Vagina (tissue), 2 donors: Measurements from ENCODE around the gene DNAJB4. TPM values are rescaled to one million over a fixed set of nuclear protein-coding genes. Genes with fewer than 3 reads are reported as not detected.

ENCODE experiments used
- DNase-seq, 2 donors: peaks; one replicate each; pipeline ENCODE4 v3.0.0-alpha.2; 2017; ENCODE audit errors: extremely low spot score in 2 of 2
- H3K27ac ChIP-seq: fragments of 200-600 bp; sonication (generic); one replicate; pipeline ENCODE4 v1.5.1; 2019
- H3K27me3 ChIP-seq: fragments of 200-600 bp; sonication (generic); one replicate; pipeline ENCODE4 v1.5.1; 2019
- H3K36me3 ChIP-seq, 2 donors: fragments of 200-600 bp; sonication (generic); one replicate each; pipeline ENCODE4 v1.5.1; 2017 to 2019
- H3K4me1 ChIP-seq: fragments of 200-600 bp; sonication (generic); one replicate; pipeline ENCODE4 v1.5.1; 2019
- H3K4me3 ChIP-seq, 2 donors: fragments of 200-600 bp; sonication (generic); 1 replicate in 1 of 2; 2 replicates in 1 of 2; pipeline ENCODE4 v1.5.1; 2016 to 2019
- H3K9me3 ChIP-seq: fragments of 200-600 bp; sonication (generic); one replicate; pipeline ENCODE4 v1.5.1; 2019
- POLR2A ChIP-seq, 2 donors: fragments of 450-650 bp; IDR thresholded peaks; one replicate each; pipeline ENCODE4 v1.6.1; 2017; ENCODE audit warnings: antibody characterized with exemption in 2 of 2, mild to moderate bottlenecking in 2 of 2, moderate library complexity in 2 of 2
- POLR2AphosphoS5 ChIP-seq, 2 donors: sonication (generic); formaldehyde crosslinking; IDR thresholded peaks; one replicate each; pipeline ENCODE4 v1.9.0; 2017; ENCODE audit warnings: antibody characterized with exemption in 2 of 2, mild to moderate bottlenecking in 2 of 2, low read depth in 1 of 2; ENCODE audit not compliant: insufficient read depth in 1 of 2
- intact Hi-C: fragments of 100-400 bp; cut with DNase I; formaldehyde crosslinking; loops from one replicate; pipeline ENCODE4 v1.15.1; 2023
- total RNA-seq: library from RNA; depleted of rRNA; stranded (reverse); fragments of >200 nt; gene quantifications from one replicate; pipeline ENCODE4 v1.2.3, GENCODE V29; 2016
- TF ChIP-seq, protein P1 (sequence below), 3 experiments: fragments of 450-650 bp in 2 of 3; fragments of 200-600 bp in 1 of 3; sonication (generic) in 1 of 3; IDR thresholded peaks; one replicate each; pipeline ENCODE4 v1.5.1; 2017 to 2019; ENCODE audit warnings: antibody characterized with exemption in 3 of 3, mild to moderate bottlenecking in 2 of 3, moderate library complexity in 2 of 3

Gene DNAJB4
- total RNA-seq, 1 donor from 2014 or later, result 20.9 TPM

DNA sequence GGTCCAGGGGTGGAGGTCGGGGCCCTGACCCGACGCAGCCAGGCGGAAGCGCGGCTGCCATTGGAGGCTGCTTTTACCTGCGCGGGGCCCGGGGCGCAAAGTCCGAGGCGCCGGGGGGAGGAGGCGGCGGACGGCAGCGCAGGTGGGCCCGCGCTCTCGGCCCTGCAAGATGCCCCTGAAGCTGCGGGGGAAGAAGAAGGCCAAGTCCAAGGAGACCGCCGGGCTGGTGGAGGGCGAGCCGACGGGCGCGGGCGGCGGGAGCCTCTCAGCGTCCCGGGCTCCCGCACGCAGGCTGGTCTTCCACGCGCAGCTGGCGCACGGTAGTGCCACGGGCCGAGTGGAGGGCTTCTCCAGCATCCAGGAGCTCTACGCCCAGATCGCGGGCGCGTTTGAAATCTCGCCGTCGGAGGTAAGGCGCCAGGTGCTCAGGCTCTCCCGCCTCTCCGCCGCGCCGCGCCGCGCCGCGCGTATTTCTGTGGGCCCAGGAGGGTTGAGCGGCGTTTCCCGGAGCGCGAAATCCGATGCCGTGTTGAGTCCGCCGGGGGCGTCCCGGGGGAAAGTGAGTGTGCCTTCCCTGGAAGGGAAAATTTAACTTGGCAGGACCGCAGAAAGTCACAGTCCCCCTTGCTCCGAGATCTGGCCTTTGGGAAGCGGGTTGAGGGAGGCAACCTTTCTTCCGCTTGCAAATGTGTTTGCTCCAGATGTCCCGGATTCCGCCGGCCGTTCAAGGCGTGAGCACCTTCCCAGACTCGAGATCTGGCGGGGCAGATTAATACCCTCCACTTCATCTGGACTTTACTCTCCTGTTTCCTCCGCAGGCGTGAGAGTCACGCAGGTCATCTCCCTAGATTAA, 41.4 kb downstream of the DNAJB4 start, which contains the start of gene GIPC2:
GIPC2 (plus strand) TSS at position 41 of the 853 bp plus-strand sequence; CDS start at position 170, 129 bp downstream.
- Histone ChIP-seq H3K27me3 (no peaks in the 10 kb centered on the region), H3K36me3 (no peaks in the 10 kb centered on the region), H3K4me1 (peaks cover 12% of the 10 kb centered on the region), H3K9me3 (no peaks in the 10 kb centered on the region), H3K27ac (peak within 1 kb of the TSS; percentile 75), H3K4me3 (peak within 1 kb of the TSS; percentile 51 to 57)
- TF ChIP-seq POLR2A (IDR thresholded peaks at IDR 0.05) (no peak), POLR2AphosphoS5 (IDR thresholded peaks at IDR 0.05; ENCODE audit: insufficient read depth in 1 of 2, low read depth in 1 of 2) (no peak)
- TF ChIP-seq, protein P1, sequence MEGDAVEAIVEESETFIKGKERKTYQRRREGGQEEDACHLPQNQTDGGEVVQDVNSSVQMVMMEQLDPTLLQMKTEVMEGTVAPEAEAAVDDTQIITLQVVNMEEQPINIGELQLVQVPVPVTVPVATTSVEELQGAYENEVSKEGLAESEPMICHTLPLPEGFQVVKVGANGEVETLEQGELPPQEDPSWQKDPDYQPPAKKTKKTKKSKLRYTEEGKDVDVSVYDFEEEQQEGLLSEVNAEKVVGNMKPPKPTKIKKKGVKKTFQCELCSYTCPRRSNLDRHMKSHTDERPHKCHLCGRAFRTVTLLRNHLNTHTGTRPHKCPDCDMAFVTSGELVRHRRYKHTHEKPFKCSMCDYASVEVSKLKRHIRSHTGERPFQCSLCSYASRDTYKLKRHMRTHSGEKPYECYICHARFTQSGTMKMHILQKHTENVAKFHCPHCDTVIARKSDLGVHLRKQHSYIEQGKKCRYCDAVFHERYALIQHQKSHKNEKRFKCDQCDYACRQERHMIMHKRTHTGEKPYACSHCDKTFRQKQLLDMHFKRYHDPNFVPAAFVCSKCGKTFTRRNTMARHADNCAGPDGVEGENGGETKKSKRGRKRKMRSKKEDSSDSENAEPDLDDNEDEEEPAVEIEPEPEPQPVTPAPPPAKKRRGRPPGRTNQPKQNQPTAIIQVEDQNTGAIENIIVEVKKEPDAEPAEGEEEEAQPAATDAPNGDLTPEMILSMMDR (IDR thresholded peaks at IDR 0.05), result no peak
- no peak for DNase-seq
- intact Hi-C loops, result no loop called here

DNA sequence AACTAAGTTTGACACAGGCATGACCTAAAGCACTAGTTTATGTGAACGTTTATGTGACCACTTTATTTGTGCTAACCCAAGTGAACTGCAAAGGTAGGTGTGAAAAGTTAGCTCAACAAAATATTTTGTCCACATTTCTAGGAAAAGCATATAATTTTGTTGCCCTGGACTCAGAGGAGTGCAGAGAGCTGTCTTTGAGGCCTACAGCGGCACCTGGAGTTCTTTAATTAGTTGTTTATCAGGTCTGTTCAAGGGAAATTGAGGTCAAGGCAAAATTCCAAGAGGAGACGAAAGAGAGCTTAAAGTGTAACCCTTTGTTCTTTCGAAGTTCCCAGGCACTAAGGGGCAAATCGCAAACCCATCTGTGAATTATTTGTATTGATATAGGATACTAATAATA, 42.4 kb downstream of the DNAJB4 start:
- Histone ChIP-seq H3K4me1 (peaks cover 12% of the 10 kb centered on the region), H3K36me3 (no peaks in the 10 kb centered on the region), H3K9me3 (no peaks in the 10 kb centered on the region), H3K27ac (peak overlapping the region; percentile 75), H3K4me3 (peak overlapping the region in 1 of 2 donors; percentile 57), H3K27me3 (no peaks in the 10 kb centered on the region)
- intact Hi-C loops, result no loop called here
- no peak for TF ChIP-seq POLR2AphosphoS5 (IDR thresholded peaks at IDR 0.05; ENCODE audit: insufficient read depth in 1 of 2, low read depth in 1 of 2)
- TF ChIP-seq, protein P1 (IDR thresholded peaks at IDR 0.05), result no peak
- no peak for TF ChIP-seq POLR2A (IDR thresholded peaks at IDR 0.05)
- DNase-seq, result no peak

DNA sequence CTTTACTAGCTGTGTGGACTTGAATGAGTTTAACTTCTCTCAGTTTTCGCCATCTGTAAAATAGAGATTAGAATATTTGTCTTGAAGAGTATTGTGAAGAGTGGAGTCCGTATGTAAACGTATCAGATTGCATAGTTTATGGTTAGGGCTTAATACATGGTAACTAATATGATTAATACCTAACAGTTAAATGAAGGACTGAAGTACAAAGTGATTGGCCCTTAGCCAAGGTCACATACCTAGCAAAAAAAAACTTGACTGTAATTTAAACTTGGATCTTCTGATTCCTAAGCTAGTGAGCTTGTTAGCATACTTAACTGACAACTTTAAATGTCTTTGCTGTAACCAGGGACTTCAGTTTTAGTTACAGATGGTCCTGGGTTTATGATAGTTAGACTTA, 42.9 kb downstream of the DNAJB4 start:
- intact Hi-C loops, result no loop called here
- H3K27ac ChIP-seq, result no peak overlapping the region

DNA sequence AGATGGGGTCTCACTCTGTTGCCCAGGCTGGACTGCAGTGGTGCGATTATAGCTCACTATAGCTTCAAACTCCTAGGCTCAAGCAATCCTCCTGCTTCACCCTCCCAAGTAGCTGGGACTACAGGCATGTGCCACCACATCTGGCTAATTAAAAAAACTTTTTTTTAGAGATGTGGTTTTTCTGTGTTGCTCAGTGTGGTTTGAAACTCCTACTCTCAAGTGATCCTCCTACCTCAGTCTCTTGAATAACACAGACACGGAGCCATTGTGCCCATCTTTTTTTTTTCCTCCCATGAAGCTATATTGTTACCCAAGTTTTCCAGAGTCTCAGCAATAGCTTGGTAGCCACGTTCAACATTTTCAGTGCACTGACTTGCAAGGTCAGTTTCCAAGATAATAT, 43.7 kb downstream of the DNAJB4 start:
- H3K4me1 ChIP-seq, result peaks cover 12% of the 10 kb centered on the region
- no peak for TF ChIP-seq POLR2AphosphoS5 (IDR thresholded peaks at IDR 0.05; ENCODE audit: insufficient read depth in 1 of 2, low read depth in 1 of 2)
- TF ChIP-seq POLR2A (IDR thresholded peaks at IDR 0.05), result no peak
- TF ChIP-seq, protein P1 (IDR thresholded peaks at IDR 0.05), result no peak
- no peaks in the 10 kb centered on the region for H3K36me3 ChIP-seq
- H3K9me3 ChIP-seq, result no peaks in the 10 kb centered on the region
- no peak overlapping the region for H3K27ac ChIP-seq
- H3K4me3 ChIP-seq, result no peak overlapping the region
- no peak for DNase-seq
- H3K27me3 ChIP-seq, result no peaks in the 10 kb centered on the region
- intact Hi-C loops, result no loop called here

More for the DNA sequence above, 42.9 kb downstream of the DNAJB4 start:
- Histone ChIP-seq H3K4me1 (peaks cover 12% of the 10 kb centered on the region), H3K36me3 (no peaks in the 10 kb centered on the region), H3K9me3 (no peaks in the 10 kb centered on the region), H3K27me3 (no peaks in the 10 kb centered on the region), H3K4me3 (no peak overlapping the region)
- DNase-seq, result no peak
- TF ChIP-seq, protein P1 (IDR thresholded peaks at IDR 0.05), result no peak
- TF ChIP-seq POLR2A (IDR thresholded peaks at IDR 0.05) (no peak), POLR2AphosphoS5 (IDR thresholded peaks at IDR 0.05; ENCODE audit: insufficient read depth in 1 of 2, low read depth in 1 of 2) (no peak)

DNA sequence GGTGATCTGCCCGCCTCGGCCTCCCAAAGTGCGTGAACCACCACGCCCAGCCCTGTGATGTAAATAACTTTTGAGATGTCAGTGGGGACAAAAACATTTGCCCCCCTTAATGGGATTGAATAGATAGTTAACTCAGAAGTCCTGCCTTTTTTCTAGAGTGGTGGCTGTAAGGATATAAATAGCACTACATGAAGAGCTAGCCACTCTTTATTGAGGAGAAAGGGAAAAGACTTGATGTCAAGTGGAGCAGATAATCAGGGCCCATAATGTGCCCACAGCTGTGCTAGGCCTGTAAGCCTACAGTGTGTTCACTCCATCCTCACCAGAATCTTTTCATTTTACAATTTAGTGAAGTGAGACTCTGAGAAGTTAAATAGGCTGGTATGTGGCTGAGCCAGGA, 44.7 kb downstream of the DNAJB4 start:
- intact Hi-C loops, result no loop called here
- TF ChIP-seq POLR2A (IDR thresholded peaks at IDR 0.05), result no peak
- TF ChIP-seq, protein P1 (IDR thresholded peaks at IDR 0.05), result no peak
- TF ChIP-seq POLR2AphosphoS5 (IDR thresholded peaks at IDR 0.05; ENCODE audit: insufficient read depth in 1 of 2, low read depth in 1 of 2), result no peak
- no peak for DNase-seq
- no peaks in the 10 kb centered on the region for H3K36me3 ChIP-seq
- no peak overlapping the region for H3K4me3 ChIP-seq
- H3K27me3 ChIP-seq, result no peaks in the 10 kb centered on the region
- no peak overlapping the region for H3K27ac ChIP-seq
- peaks cover 12% of the 10 kb centered on the region for H3K4me1 ChIP-seq
- H3K9me3 ChIP-seq, result no peaks in the 10 kb centered on the region
